OCI-LY7 (cell line): ENCODE measurements around the gene ALLC. TPM values are rescaled to one million over a fixed set of nuclear protein-coding genes. Genes with fewer than 3 reads are reported as not detected.
A peak's percentile ranks its signal among the peaks of the same experiment; 100 is the strongest.

Experiments
- BruUV-seq: library from RNA; stranded (reverse); fragments of 400-500 nt; replicated peaks from 2 replicates; lab custom pipeline; 2021; lab: Mats Ljungman, UMichigan
- CTCF ChIA-PET: fragments of 300-600 bp; sonication (Branson Sonifier 250); formaldehyde crosslinking; loops from one replicate; lab custom pipeline; 2022; ENCODE audit warnings: antibody characterized with exemption; ENCODE audit not compliant: unreplicated experiment; lab: Charles Lee
- POLR2A ChIA-PET: fragments of 300-600 bp; sonication (Branson Sonifier 250); formaldehyde crosslinking; loops from one replicate; lab custom pipeline; 2022; ENCODE audit warnings: antibody characterized with exemption; lab: Charles Lee
- DNase-seq: peaks from one replicate; pipeline ENCODE4 v3.0.0-alpha.2; 2015; ENCODE audit warnings: low spot score
- H2AFZ ChIP-seq: fragments of 200-600 bp; sonication (generic), shearing (Covaris generic); 2 replicates; pipeline ENCODE4 v1.6.1; 2014; ENCODE audit warnings: mild to moderate bottlenecking, antibody characterized with exemption, low read length, moderate library complexity
- H3K27ac ChIP-seq: fragments of 200-600 bp; sonication (generic); 2 replicates; pipeline ENCODE4 v1.5.1; 2014; ENCODE audit warnings: mixed run types, low read depth, mild to moderate bottlenecking, moderate library complexity, low read length, inconsistent platforms; ENCODE audit not compliant: poor library complexity, severe bottlenecking
- H3K36me3 ChIP-seq: fragments of 200-600 bp; sonication (generic); 2 replicates; pipeline ENCODE4 v1.6.1; 2014; ENCODE audit warnings: mild to moderate bottlenecking, antibody characterized with exemption, low read length, moderate library complexity, mixed read lengths; ENCODE audit not compliant: insufficient read depth
- H3K4me1 ChIP-seq: fragments of 200-600 bp; sonication (generic); 2 replicates; pipeline ENCODE4 v1.5.1; 2014; ENCODE audit warnings: mild to moderate bottlenecking, low read length; ENCODE audit not compliant: insufficient read depth, poor library complexity, severe bottlenecking
- H3K4me2 ChIP-seq: fragments of 200-600 bp; sonication (generic); 2 replicates; pipeline ENCODE4 v1.6.1; 2014; ENCODE audit warnings: mild to moderate bottlenecking, low read length
- H3K4me3 ChIP-seq: fragments of 200-600 bp; sonication (generic); 2 replicates; pipeline ENCODE4 v1.5.1; 2014; ENCODE audit warnings: mild to moderate bottlenecking, low read depth, low read length; ENCODE audit not compliant: poor library complexity, severe bottlenecking
- H3K79me2 ChIP-seq: fragments of 200-600 bp; sonication (generic); 2 replicates; pipeline ENCODE4 v1.6.1; 2016; ENCODE audit warnings: low read depth, mild to moderate bottlenecking, low read length, moderate library complexity, mixed read lengths; ENCODE audit not compliant: insufficient read depth
- H3K9me2 ChIP-seq: fragments of 200-600 bp; sonication (generic); 2 replicates; pipeline ENCODE4 v1.6.1; 2016; ENCODE audit warnings: mild to moderate bottlenecking, low read length, mixed read lengths; ENCODE audit not compliant: insufficient read depth
- H3K9me3 ChIP-seq: fragments of 200-600 bp; sonication (generic); 2 replicates; pipeline ENCODE4 v1.6.1; 2014; ENCODE audit warnings: mild to moderate bottlenecking, mixed run types, low read length, mixed read lengths
- H4K20me1 ChIP-seq: fragments of 200-600 bp; sonication (generic); 2 replicates; pipeline ENCODE4 v1.6.1; 2014; ENCODE audit warnings: mild to moderate bottlenecking, antibody characterized with exemption, low read length, moderate library complexity, mixed read lengths; ENCODE audit not compliant: insufficient read depth
- EZH2phosphoT487 ChIP-seq: fragments of 200-600 bp; sonication (generic); IDR thresholded peaks from 2 replicates; pipeline ENCODE4 v1.6.1; 2018; ENCODE audit warnings: low read depth, borderline replicate concordance, mild to moderate bottlenecking, mixed run types, antibody characterized with exemption, low read length, moderate library complexity, mixed read lengths
- intact Hi-C: fragments of 100-400 bp; cut with micrococcal nuclease; formaldehyde crosslinking; loops from one replicate; pipeline ENCODE4 v1.10.0; 2022; ENCODE audit not compliant: unreplicated experiment
- total RNA-seq, 2 experiments: library from RNA; depleted of rRNA in 1 of 2; stranded (reverse); fragments of >200 nt in 1 of 2; shearing (Covaris generic) in 1 of 2; gene quantifications; 2 replicates each; pipeline ENCODE4 v1.2.3, GENCODE V29; 2014 to 2022
- TF ChIP-seq, protein P1 (sequence below): fragments of 200-600 bp; sonication (generic); conservative IDR thresholded peaks from 2 replicates; pipeline ENCODE4 v1.5.1; 2014; ENCODE audit warnings: mild to moderate bottlenecking, antibody characterized with exemption, low read length, moderate library complexity, mixed read lengths

ALLC gene
- total RNA-seq, 2 experiments from 2014 or later = not detected

DNA sequence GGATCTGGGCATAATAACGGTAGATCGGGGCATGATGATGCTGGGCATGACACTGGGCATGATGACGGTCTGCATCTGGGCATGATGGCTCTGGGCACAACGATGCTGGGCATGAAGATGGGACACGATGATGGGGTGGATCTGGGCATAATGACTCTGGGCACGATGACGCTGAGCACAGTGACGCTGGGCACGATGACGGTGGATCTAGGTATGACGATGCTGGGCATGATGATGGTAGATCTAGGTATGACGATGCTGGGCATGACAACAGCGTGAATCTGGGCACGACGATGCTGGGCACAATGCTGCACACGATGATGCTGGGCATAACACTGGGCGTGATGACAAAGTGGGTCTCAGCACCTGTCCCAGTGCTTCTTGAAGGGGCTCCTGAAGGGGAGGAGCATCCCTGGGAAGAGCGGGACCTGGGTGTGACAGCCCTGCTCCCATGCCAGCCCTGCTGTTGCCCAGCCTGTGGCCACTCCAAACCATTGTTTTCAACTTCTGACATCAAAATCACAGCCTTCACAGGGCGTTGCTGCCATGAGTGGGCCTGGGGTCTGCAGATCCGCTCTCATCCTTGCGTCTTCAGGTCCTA lies 30.4 kb upstream of the ALLC start:
- Histone ChIP-seq H3K9me3 (no peaks in the 10 kb centered on the region), H3K4me1 (no peaks in the 10 kb centered on the region), H2AFZ (no peak overlapping the region), H3K79me2 (no peaks in the 10 kb centered on the region), H3K4me3 (no peak overlapping the region), H3K4me2 (no peak overlapping the region), H3K27ac (no peak overlapping the region), H3K36me3 (no peaks in the 10 kb centered on the region), H4K20me1 (no peaks in the 10 kb centered on the region), H3K9me2 (no peaks in the 10 kb centered on the region)
- TF ChIP-seq, protein P1, sequence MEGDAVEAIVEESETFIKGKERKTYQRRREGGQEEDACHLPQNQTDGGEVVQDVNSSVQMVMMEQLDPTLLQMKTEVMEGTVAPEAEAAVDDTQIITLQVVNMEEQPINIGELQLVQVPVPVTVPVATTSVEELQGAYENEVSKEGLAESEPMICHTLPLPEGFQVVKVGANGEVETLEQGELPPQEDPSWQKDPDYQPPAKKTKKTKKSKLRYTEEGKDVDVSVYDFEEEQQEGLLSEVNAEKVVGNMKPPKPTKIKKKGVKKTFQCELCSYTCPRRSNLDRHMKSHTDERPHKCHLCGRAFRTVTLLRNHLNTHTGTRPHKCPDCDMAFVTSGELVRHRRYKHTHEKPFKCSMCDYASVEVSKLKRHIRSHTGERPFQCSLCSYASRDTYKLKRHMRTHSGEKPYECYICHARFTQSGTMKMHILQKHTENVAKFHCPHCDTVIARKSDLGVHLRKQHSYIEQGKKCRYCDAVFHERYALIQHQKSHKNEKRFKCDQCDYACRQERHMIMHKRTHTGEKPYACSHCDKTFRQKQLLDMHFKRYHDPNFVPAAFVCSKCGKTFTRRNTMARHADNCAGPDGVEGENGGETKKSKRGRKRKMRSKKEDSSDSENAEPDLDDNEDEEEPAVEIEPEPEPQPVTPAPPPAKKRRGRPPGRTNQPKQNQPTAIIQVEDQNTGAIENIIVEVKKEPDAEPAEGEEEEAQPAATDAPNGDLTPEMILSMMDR = no peak
- TF ChIP-seq EZH2phosphoT487 = no peak
- BruUV-seq = no TSS peak
- ChIA-PET CTCF (no interaction called here), POLR2A (no interaction called here)
- intact Hi-C loops = no loop called here
- DNase-seq = no peak

DNA sequence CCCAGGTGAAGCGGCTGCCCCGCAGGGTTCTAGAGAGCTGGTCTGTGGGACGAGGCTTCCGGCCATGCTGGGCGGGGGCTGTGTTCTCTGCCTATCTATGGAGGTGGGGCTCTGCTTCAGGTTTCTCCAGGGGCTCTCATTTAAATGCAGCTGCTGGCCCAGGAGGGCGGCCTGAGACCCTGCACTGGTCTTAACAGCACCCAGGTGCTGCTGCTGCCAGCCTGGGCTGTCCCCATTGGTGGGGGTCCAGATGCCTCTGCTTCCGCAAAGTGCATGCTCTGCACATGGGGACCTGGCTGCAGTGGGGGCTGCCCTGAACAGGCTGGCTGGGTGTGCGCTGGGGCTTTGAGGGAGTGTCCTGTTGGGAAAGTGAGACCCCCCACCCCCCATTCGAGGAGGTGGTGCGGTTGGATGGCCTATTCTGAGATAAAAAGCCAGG lies 29.7 kb upstream of the ALLC start:
- TF ChIP-seq, protein P1 = no peak
- no peaks in the 10 kb centered on the region for H4K20me1 ChIP-seq
- no peaks in the 10 kb centered on the region for H3K79me2 ChIP-seq
- no TSS peak for BruUV-seq
- ChIA-PET CTCF (no interaction called here), POLR2A (no interaction called here)
- H3K9me2 ChIP-seq = no peaks in the 10 kb centered on the region
- no peaks in the 10 kb centered on the region for H3K9me3 ChIP-seq
- DNase-seq = no peak
- H3K36me3 ChIP-seq = no peaks in the 10 kb centered on the region
- no peak overlapping the region for H3K27ac ChIP-seq
- no peak overlapping the region for H2AFZ ChIP-seq
- H3K4me3 ChIP-seq = no peak overlapping the region
- no peak overlapping the region for H3K4me2 ChIP-seq
- no peaks in the 10 kb centered on the region for H3K4me1 ChIP-seq
- intact Hi-C loops = no loop called here

DNA sequence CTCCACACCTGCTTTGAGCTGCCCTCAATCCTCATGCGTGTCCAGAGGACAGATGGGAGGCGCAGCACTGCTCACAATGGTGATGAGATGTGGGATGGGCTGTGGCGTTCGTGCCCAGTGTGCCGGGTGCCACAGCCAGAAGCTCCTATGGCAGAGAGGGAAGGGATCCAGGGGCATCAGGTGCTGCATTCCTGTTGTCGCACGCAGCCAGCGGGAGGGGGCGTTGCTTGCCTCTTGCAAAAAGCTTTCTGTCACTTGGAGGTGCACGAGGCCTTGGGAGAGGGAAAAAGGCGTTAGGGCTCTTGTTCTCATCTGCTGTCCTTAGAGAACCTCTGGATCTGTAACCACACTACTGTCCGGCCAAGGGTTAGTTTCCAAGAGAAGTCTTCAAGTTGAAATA lies 29.2 kb upstream of the ALLC start:
- Histone ChIP-seq H3K79me2 (no peaks in the 10 kb centered on the region), H2AFZ (no peak overlapping the region), H3K4me2 (no peak overlapping the region), H3K4me3 (no peak overlapping the region), H3K9me3 (no peaks in the 10 kb centered on the region), H3K9me2 (no peaks in the 10 kb centered on the region), H3K27ac (no peak overlapping the region), H4K20me1 (no peaks in the 10 kb centered on the region), H3K36me3 (no peaks in the 10 kb centered on the region), H3K4me1 (no peaks in the 10 kb centered on the region)
- ChIA-PET CTCF (no interaction called here), POLR2A (no interaction called here)
- intact Hi-C loops = no loop called here
- no peak for DNase-seq
- TF ChIP-seq, protein P1 = 0 out of 2 replicates have a peak, but pooled peaks have one; percentile 10
- no peak for TF ChIP-seq EZH2phosphoT487
- no TSS peak for BruUV-seq
